ENCODE measurements around the gene OR56B4. TPM values are rescaled to one million over a fixed set of nuclear protein-coding genes. Genes with fewer than 3 reads are reported as not detected.

Gene OR56B4
- total RNA-seq, 1 donor from 2014 or later: not detected

GRCh38 chr11:6079463-6079862 lies 28.0 kb upstream of the OR56B4 start:
- H3K4me3 ChIP-seq: no peak overlapping the region
- no peaks in the 10 kb centered on the region for H3K36me3 ChIP-seq
- intact Hi-C loops (cut with DNase I): no loop called here
- no peak for TF ChIP-seq CTCF (IDR thresholded peaks at IDR 0.05)
- H3K27me3 ChIP-seq: no peaks in the 10 kb centered on the region
- H3K27ac ChIP-seq: no peak overlapping the region
- DNase-seq (ENCODE audit: low spot score in 2 of 2): no peak
- H3K4me1 ChIP-seq: no peaks in the 10 kb centered on the region
- H3K9me3 ChIP-seq: no peaks in the 10 kb centered on the region

GRCh38 chr11:6083129-6083528 lies 24.4 kb upstream of the OR56B4 start:
- TF ChIP-seq CTCF (IDR thresholded peaks at IDR 0.05): no peak
- intact Hi-C loops (cut with DNase I): no loop called here

GRCh38 chr11:6084587-6084986 lies 22.9 kb upstream of the OR56B4 start:
- Histone ChIP-seq H3K27ac (no peak overlapping the region), H3K36me3 (no peaks in the 10 kb centered on the region), H3K27me3 (no peaks in the 10 kb centered on the region), H3K4me1 (no peaks in the 10 kb centered on the region), H3K9me3 (no peaks in the 10 kb centered on the region), H3K4me3 (no peak overlapping the region)
- no peak for TF ChIP-seq CTCF (IDR thresholded peaks at IDR 0.05)
- intact Hi-C loops (cut with DNase I): no loop called here
- DNase-seq (ENCODE audit: low spot score in 2 of 2): no peak

More at GRCh38 chr11:6083129-6083528, 24.4 kb upstream of the OR56B4 start:
- no peak overlapping the region for H3K27ac ChIP-seq
- no peaks in the 10 kb centered on the region for H3K9me3 ChIP-seq
- H3K27me3 ChIP-seq: no peaks in the 10 kb centered on the region
- no peak for DNase-seq (ENCODE audit: low spot score in 2 of 2)
- H3K4me3 ChIP-seq: no peak overlapping the region
- no peaks in the 10 kb centered on the region for H3K4me1 ChIP-seq
- no peaks in the 10 kb centered on the region for H3K36me3 ChIP-seq

- no peaks in the 10 kb centered on the region for H3K9me3 ChIP-seq
- H3K4me1 ChIP-seq: no peaks in the 10 kb centered on the region
- intact Hi-C loops (cut with DNase I): no loop called here
- no peaks in the 10 kb centered on the region for H3K27me3 ChIP-seq
- no peak overlapping the region for H3K27ac ChIP-seq
- no peak for DNase-seq (ENCODE audit: low spot score in 2 of 2)
- H3K4me3 ChIP-seq: no peak overlapping the region
- no peak for TF ChIP-seq CTCF (IDR thresholded peaks at IDR 0.05)
- H3K36me3 ChIP-seq: no peaks in the 10 kb centered on the region
These were observed 13.3 kb upstream of the OR56B4 start for GRCh38 chr11:6094186-6094585.

GRCh38 chr11:6095798-6096197 lies 11.7 kb upstream of the OR56B4 start:
- intact Hi-C loops (cut with DNase I): no loop called here
- Histone ChIP-seq H3K27ac (no peak overlapping the region), H3K9me3 (no peaks in the 10 kb centered on the region), H3K4me3 (no peak overlapping the region), H3K4me1 (no peaks in the 10 kb centered on the region), H3K27me3 (no peaks in the 10 kb centered on the region), H3K36me3 (no peaks in the 10 kb centered on the region)
- no peak for DNase-seq (ENCODE audit: low spot score in 2 of 2)
- TF ChIP-seq CTCF (IDR thresholded peaks at IDR 0.05): no peak

GRCh38 chr11:6096417-6096816 lies 11.1 kb upstream of the OR56B4 start:
- H3K27ac ChIP-seq: no peak overlapping the region
- TF ChIP-seq CTCF (IDR thresholded peaks at IDR 0.05): no peak
- H3K27me3 ChIP-seq: no peaks in the 10 kb centered on the region
- H3K9me3 ChIP-seq: no peaks in the 10 kb centered on the region
- H3K36me3 ChIP-seq: no peaks in the 10 kb centered on the region
- intact Hi-C loops (cut with DNase I): no loop called here
- H3K4me3 ChIP-seq: no peak overlapping the region
- no peaks in the 10 kb centered on the region for H3K4me1 ChIP-seq
- no peak for DNase-seq (ENCODE audit: low spot score in 2 of 2)

Measured in ascending aorta (tissue), 2 donors.